HEK293 (cell line): ENCODE results near the gene SHOX.

Source experiments
- CTCF ChIA-PET: fragments of 350-600 bp; formaldehyde crosslinking; extraction: SDS; loops from one replicate; lab custom pipeline; 2021; ENCODE audit warnings: antibody characterized with exemption; lab: Yijun Ruan, JAX
- POLR2A ChIA-PET: fragments of 300-600 bp; formaldehyde crosslinking; extraction: SDS; loops from one replicate; lab custom pipeline; 2020; ENCODE audit warnings: antibody characterized with exemption, inconsistent platforms; lab: Yijun Ruan, JAX
- H3K27ac ChIP-seq: fragments of 200-500 bp; sonication (Bioruptor generic); 2 replicates; pipeline ENCODE4 v1.5.1; 2014; ENCODE audit warnings: low read depth, low read length, control low read depth, inconsistent platforms; ENCODE audit errors: extremely low read depth
- H3K36me3 ChIP-seq, 2 experiments: fragments of 200-500 bp in 1 of 2; sonication (Bioruptor generic) in 1 of 2; 1 replicate in 1 of 2; 2 replicates in 1 of 2; pipeline ENCODE4 v1.5.1; 2014 to 2017; ENCODE audit warnings: inconsistent platforms in 2 of 2, low read length in 2 of 2; ENCODE audit not compliant: control insufficient read depth in 2 of 2, insufficient read depth in 1 of 2
- H3K4me1 ChIP-seq: fragments of 200-500 bp; sonication (Bioruptor generic); 2 replicates; pipeline ENCODE4 v1.5.1; 2014; ENCODE audit warnings: mild to moderate bottlenecking, low read length, inconsistent platforms; ENCODE audit not compliant: control insufficient read depth, insufficient read depth
- H3K4me3 ChIP-seq: 2 replicates; pipeline ENCODE4 v1.5.1; 2011; ENCODE audit warnings: low read depth, mild to moderate bottlenecking, control low read depth, low read length, moderate library complexity
- H3K9me3 ChIP-seq: fragments of 200-500 bp; sonication (Bioruptor generic); 2 replicates; pipeline ENCODE4 v1.5.1; 2014; ENCODE audit warnings: low read depth, low read length, inconsistent platforms; ENCODE audit not compliant: control insufficient read depth, insufficient read depth
- BCL11A ChIP-seq: fragments of 450-650 bp; formaldehyde crosslinking; IDR thresholded peaks from 2 replicates; pipeline ENCODE4 v1.5.1; 2016; ENCODE audit warnings: low read depth, missing biosample characterization, missing genetic modification characterization
- ELK4 ChIP-seq: IDR thresholded peaks from 2 replicates; pipeline ENCODE4 v1.6.1; 2011; ENCODE audit warnings: mild to moderate bottlenecking, low read depth, low read length, borderline replicate concordance
- GFI1B ChIP-seq: fragments of 450-650 bp; formaldehyde crosslinking; IDR thresholded peaks from 2 replicates; pipeline ENCODE4 v1.5.1; 2016; ENCODE audit warnings: missing biosample characterization, missing genetic modification characterization
- KLF1 ChIP-seq: fragments of 450-650 bp; formaldehyde crosslinking; IDR thresholded peaks from 2 replicates; pipeline ENCODE4 v1.5.1; 2016; ENCODE audit warnings: missing biosample characterization, missing genetic modification characterization
- KLF17 ChIP-seq: fragments of 450-650 bp; formaldehyde crosslinking; IDR thresholded peaks from 2 replicates; pipeline ENCODE4 v1.5.1; 2016; ENCODE audit warnings: missing biosample characterization, missing genetic modification characterization
- KLF7 ChIP-seq: fragments of 450-650 bp; formaldehyde crosslinking; IDR thresholded peaks from 2 replicates; pipeline ENCODE4 v1.5.1; 2016; ENCODE audit warnings: missing biosample characterization, missing genetic modification characterization, borderline replicate concordance
- ZBTB1 ChIP-seq: fragments of 450-650 bp; formaldehyde crosslinking; IDR thresholded peaks from 2 replicates; pipeline ENCODE4 v1.5.1; 2016; ENCODE audit warnings: missing biosample characterization, missing genetic modification characterization
- ZNF223 ChIP-seq: fragments of 450-650 bp; formaldehyde crosslinking; IDR thresholded peaks from 2 replicates; pipeline ENCODE4 v1.5.1; 2016; ENCODE audit warnings: missing biosample characterization, missing genetic modification characterization
- ZNF350 ChIP-seq: fragments of 450-650 bp; formaldehyde crosslinking; IDR thresholded peaks from 2 replicates; pipeline ENCODE4 v1.5.0; 2017; ENCODE audit warnings: missing biosample characterization, mild to moderate bottlenecking, missing genetic modification characterization
- ZNF354C ChIP-seq: fragments of 450-650 bp; formaldehyde crosslinking; IDR thresholded peaks from 2 replicates; pipeline ENCODE4 v1.5.1; 2016; ENCODE audit warnings: missing biosample characterization, missing genetic modification characterization, low read depth, borderline replicate concordance
- ZNF37A ChIP-seq: fragments of 450-650 bp; IDR thresholded peaks from 2 replicates; pipeline ENCODE4 v1.5.1; 2018; ENCODE audit warnings: missing biosample characterization, missing genetic modification characterization
- ZNF558 ChIP-seq: fragments of 450-650 bp; formaldehyde crosslinking; IDR thresholded peaks from 2 replicates; pipeline ENCODE4 v1.5.1; 2016; ENCODE audit warnings: missing biosample characterization, missing genetic modification characterization
- ZNF561 ChIP-seq: fragments of 450-650 bp; IDR thresholded peaks from 2 replicates; pipeline ENCODE4 v1.5.1; 2018; ENCODE audit warnings: missing biosample characterization, missing genetic modification characterization, borderline replicate concordance
- ZNF610 ChIP-seq: fragments of 450-650 bp; formaldehyde crosslinking; IDR thresholded peaks from 2 replicates; pipeline ENCODE4 v1.5.1; 2016; ENCODE audit warnings: missing biosample characterization, missing genetic modification characterization, borderline replicate concordance
- ZNF639 ChIP-seq: fragments of 450-650 bp; formaldehyde crosslinking; IDR thresholded peaks from 2 replicates; pipeline ENCODE4 v1.5.1; 2016; ENCODE audit warnings: missing biosample characterization, missing genetic modification characterization
- ZNF692 ChIP-seq: fragments of 450-650 bp; formaldehyde crosslinking; IDR thresholded peaks from 2 replicates; pipeline ENCODE4 v1.5.1; 2016; ENCODE audit warnings: missing biosample characterization, missing genetic modification characterization
- ZNF704 ChIP-seq: fragments of 450-650 bp; formaldehyde crosslinking; IDR thresholded peaks from 2 replicates; pipeline ENCODE4 v1.5.1; 2016; ENCODE audit warnings: missing biosample characterization, missing genetic modification characterization
- ZNF791 ChIP-seq: fragments of 450-650 bp; formaldehyde crosslinking; IDR thresholded peaks from 2 replicates; pipeline ENCODE4 v1.5.1; 2016; ENCODE audit warnings: missing biosample characterization, missing genetic modification characterization

Gene SHOX

GRCh38 chrX:666762-667720 is 36.5 kb downstream of the SHOX start:
- TF ChIP-seq KLF17 (tag by site-specific recombination) (no peak), ZBTB1 (tag by site-specific recombination) (no peak), BCL11A (no peak), ZNF561 (tag by site-specific recombination) (no peak), ZNF37A (tag by site-specific recombination) (no peak), ZNF692 (tag by site-specific recombination) (no peak), ZNF354C (tag by site-specific recombination) (no peak), ZNF223 (tag by site-specific recombination) (no peak), GFI1B (no peak), ZNF791 (no peak), ZNF704 (tag by site-specific recombination) (no peak), ZNF558 (tag by site-specific recombination) (no peak), ZNF610 (no peak), ZNF639 (tag by site-specific recombination) (no peak), KLF1 (tag by site-specific recombination) (no peak), ELK4 (no peak), KLF7 (no peak)
- TF ChIP-seq, all 188 proteins: peak for 0
- Histone ChIP-seq H3K4me1 (no peaks in the 10 kb centered on the region), H3K4me3 (no peak overlapping the region), H3K27ac (no peak overlapping the region), H3K36me3 (no peaks in the 10 kb centered on the region), H3K9me3 (no peaks in the 10 kb centered on the region)
- CTCF ChIA-PET = no interaction called here
- POLR2A ChIA-PET = no interaction called here

GRCh38 chrX:670645-671044 is 40.1 kb downstream of the SHOX start:
- no peaks in the 10 kb centered on the region for H3K4me1 ChIP-seq
- H3K4me3 ChIP-seq = no peak overlapping the region
- ChIA-PET CTCF (no interaction called here), POLR2A (no interaction called here)
- H3K36me3 ChIP-seq = no peaks in the 10 kb centered on the region
- TF ChIP-seq KLF1 (tag by site-specific recombination) (no peak), ZNF350 (tag by site-specific recombination) (no peak), BCL11A (no peak), ZNF704 (tag by site-specific recombination) (no peak)
- H3K27ac ChIP-seq = no peak overlapping the region
- no peaks in the 10 kb centered on the region for H3K9me3 ChIP-seq
